SK-N-SH treated with all-trans-retinoic acid at 6 μM for 48 hours (cell line): ENCODE results near the gene ZNF474.

ENCODE experiments used
- ATAC-seq: fragments of 200-7000 bp; cut with Tn5 transposase; 3 replicates; pipeline ENCODE4 v1.9.1; 2020; ENCODE audit warnings: mild to moderate bottlenecking, moderate library complexity
- ARNTL ChIP-seq: fragments of 450-650 bp; formaldehyde crosslinking; IDR thresholded peaks from 2 replicates; pipeline ENCODE4 v1.5.0; 2020; ENCODE audit warnings: low read depth, mild to moderate bottlenecking, moderate library complexity, borderline replicate concordance
- BACH2 ChIP-seq: fragments of 250-450 bp; sonication (Bioruptor Pico); IDR thresholded peaks from 2 replicates; pipeline ENCODE4 v1.9.0; 2021; ENCODE audit warnings: mild to moderate bottlenecking, borderline replicate concordance
- CSDC2 ChIP-seq: fragments of 250-450 bp; sonication (Bioruptor Pico); IDR thresholded peaks from 2 replicates; pipeline ENCODE4 v1.5.0; 2020; ENCODE audit warnings: mild to moderate bottlenecking, moderate library complexity
- CSRNP3 ChIP-seq: fragments of 250-450 bp; sonication (Bioruptor Pico); IDR thresholded peaks from 2 replicates; pipeline ENCODE4 v1.5.1; 2021; ENCODE audit warnings: mild to moderate bottlenecking, moderate library complexity
- GLIS3 ChIP-seq: fragments of 250-450 bp; sonication (Bioruptor Pico); IDR thresholded peaks from 2 replicates; pipeline ENCODE4 v1.5.0; 2020; ENCODE audit warnings: mild to moderate bottlenecking, moderate library complexity
- ISL1 ChIP-seq: fragments of 250-450 bp; sonication (Bioruptor Pico); IDR thresholded peaks from 2 replicates; pipeline ENCODE4 v2.1.2; 2022; ENCODE audit warnings: mild to moderate bottlenecking, moderate library complexity
- OSR1 ChIP-seq: fragments of 250-450 bp; sonication (Bioruptor Pico); IDR thresholded peaks from 2 replicates; pipeline ENCODE4 v1.8.0; 2022; ENCODE audit warnings: moderate library complexity, mild to moderate bottlenecking, inconsistent platforms
- PATZ1 ChIP-seq: fragments of 250-450 bp; sonication (Bioruptor Pico); IDR thresholded peaks from 2 replicates; pipeline ENCODE4 v1.8.0; 2020; ENCODE audit warnings: mild to moderate bottlenecking, moderate library complexity, borderline replicate concordance
- POU6F1 ChIP-seq: fragments of 250-450 bp; sonication (Bioruptor Pico); IDR thresholded peaks from 2 replicates; pipeline ENCODE4 v1.8.0; 2021; ENCODE audit warnings: low read depth, mild to moderate bottlenecking, moderate library complexity, borderline replicate concordance
- PPARA ChIP-seq: fragments of 250-450 bp; sonication (Bioruptor Pico); IDR thresholded peaks from 2 replicates; pipeline ENCODE4 v1.5.0; 2020; ENCODE audit warnings: mild to moderate bottlenecking, borderline replicate concordance
- RARB ChIP-seq: fragments of 250-450 bp; sonication (Bioruptor Pico); IDR thresholded peaks from 2 replicates; pipeline ENCODE4 v1.8.0; 2021; ENCODE audit warnings: mild to moderate bottlenecking, moderate library complexity
- SNAI2 ChIP-seq: fragments of 250-450 bp; sonication (Bioruptor Pico); IDR thresholded peaks from 2 replicates; pipeline ENCODE4 v1.5.0; 2020; ENCODE audit warnings: mild to moderate bottlenecking, moderate library complexity
- TCF4 ChIP-seq: fragments of 250-450 bp; sonication (Bioruptor Pico); IDR thresholded peaks from 2 replicates; pipeline ENCODE4 v1.8.0; 2021; ENCODE audit warnings: mild to moderate bottlenecking, moderate library complexity, borderline replicate concordance
- TOX ChIP-seq: fragments of 250-450 bp; sonication (Bioruptor Pico); IDR thresholded peaks from 2 replicates; pipeline ENCODE4 v1.8.0; 2021; ENCODE audit warnings: mild to moderate bottlenecking, moderate library complexity, borderline replicate concordance
- TSHZ2 ChIP-seq: fragments of 250-450 bp; sonication (Bioruptor Pico); IDR thresholded peaks from 2 replicates; pipeline ENCODE4 v1.5.0; 2020; ENCODE audit warnings: mild to moderate bottlenecking, moderate library complexity
- ZC3H10 ChIP-seq: fragments of 250-450 bp; sonication (Bioruptor Pico); IDR thresholded peaks from 2 replicates; pipeline ENCODE4 v1.5.1; 2021; ENCODE audit warnings: mild to moderate bottlenecking, moderate library complexity
- ZFP3 ChIP-seq: fragments of 250-450 bp; sonication (Bioruptor Pico); IDR thresholded peaks from 2 replicates; pipeline ENCODE4 v1.5.0; 2020; ENCODE audit warnings: mild to moderate bottlenecking, moderate library complexity
- ZFP30 ChIP-seq: fragments of 450-650 bp; formaldehyde crosslinking; IDR thresholded peaks from 2 replicates; pipeline ENCODE4 v1.5.0; 2022; ENCODE audit warnings: mild to moderate bottlenecking, moderate library complexity
- ZNF565 ChIP-seq: fragments of 450-650 bp; formaldehyde crosslinking; conservative IDR thresholded peaks from 2 replicates; pipeline ENCODE4 v1.5.0; 2020; ENCODE audit warnings: low read depth, mild to moderate bottlenecking, moderate library complexity
- ZNF70 ChIP-seq: fragments of 450-650 bp; formaldehyde crosslinking; IDR thresholded peaks from 2 replicates; pipeline ENCODE4 v1.5.0; 2020; ENCODE audit warnings: mild to moderate bottlenecking, moderate library complexity
- ZNF8 ChIP-seq: fragments of 450-650 bp; formaldehyde crosslinking; IDR thresholded peaks from 2 replicates; pipeline ENCODE4 v1.5.0; 2020; ENCODE audit warnings: mild to moderate bottlenecking, moderate library complexity

The ZNF474 gene

GRCh38 chr5:122129306-122129705, at the start of gene ZNF474:
Gene ZNF474, plus strand, starts transcription at chr5:122129546. Its CDS starts 22,445 bp downstream, at chr5:122151991.
- TF ChIP-seq POU6F1 (CRISPR knock-in tag), result no peak
- no peak for TF ChIP-seq GLIS3 (CRISPR knock-in tag)
- TF ChIP-seq ZNF565, result no peak
- no peak for TF ChIP-seq PATZ1 (CRISPR knock-in tag)
- TF ChIP-seq ZC3H10, result no peak
- TF ChIP-seq ZNF70 (CRISPR knock-in tag), result no peak
- TF ChIP-seq CSDC2, result no peak
- no peak for TF ChIP-seq TCF4 (CRISPR knock-in tag)
- TF ChIP-seq SNAI2 (CRISPR knock-in tag), result no peak
- TF ChIP-seq ARNTL, result no peak
- no peak for TF ChIP-seq TSHZ2
- no peak for TF ChIP-seq PPARA
- TF ChIP-seq ZFP30 (CRISPR knock-in tag), result no peak
- no peak for TF ChIP-seq BACH2 (CRISPR knock-in tag)
- TF ChIP-seq CSRNP3 (CRISPR knock-in tag), result no peak
- TF ChIP-seq, all 23 proteins: peak for 0

GRCh38 chr5:122081541-122081940, 47.8 kb upstream of the ZNF474 start:
- ATAC-seq, result no peak
- TF ChIP-seq BACH2 (CRISPR knock-in tag) (no peak), ARNTL (no peak), ZNF70 (CRISPR knock-in tag) (no peak), OSR1 (CRISPR knock-in tag) (no peak), ZC3H10 (no peak), PPARA (no peak), CSDC2 (no peak), ZNF8 (no peak), ZFP30 (CRISPR knock-in tag) (no peak), GLIS3 (CRISPR knock-in tag) (no peak), CSRNP3 (CRISPR knock-in tag) (no peak), ZFP3 (no peak), TCF4 (CRISPR knock-in tag) (no peak), SNAI2 (CRISPR knock-in tag) (no peak), POU6F1 (CRISPR knock-in tag) (no peak), ISL1 (CRISPR knock-in tag) (no peak)

More at GRCh38 chr5:122129306-122129705, at the start of gene ZNF474:
- ATAC-seq, result peak; percentile 99

- ATAC-seq, result no peak
- TF ChIP-seq PPARA (no peak), RARB (CRISPR knock-in tag) (no peak), TSHZ2 (no peak), GLIS3 (CRISPR knock-in tag) (no peak), ZNF8 (no peak), SNAI2 (CRISPR knock-in tag) (no peak), ZNF70 (CRISPR knock-in tag) (no peak), CSDC2 (no peak), OSR1 (CRISPR knock-in tag) (no peak), TOX (CRISPR knock-in tag) (no peak)
- TF ChIP-seq, all 23 proteins: peak for 0
These were observed 45.8 kb upstream of the ZNF474 start for GRCh38 chr5:122083535-122083934.
